ENCODE measurements around the gene SMARCAD1.

DNA sequence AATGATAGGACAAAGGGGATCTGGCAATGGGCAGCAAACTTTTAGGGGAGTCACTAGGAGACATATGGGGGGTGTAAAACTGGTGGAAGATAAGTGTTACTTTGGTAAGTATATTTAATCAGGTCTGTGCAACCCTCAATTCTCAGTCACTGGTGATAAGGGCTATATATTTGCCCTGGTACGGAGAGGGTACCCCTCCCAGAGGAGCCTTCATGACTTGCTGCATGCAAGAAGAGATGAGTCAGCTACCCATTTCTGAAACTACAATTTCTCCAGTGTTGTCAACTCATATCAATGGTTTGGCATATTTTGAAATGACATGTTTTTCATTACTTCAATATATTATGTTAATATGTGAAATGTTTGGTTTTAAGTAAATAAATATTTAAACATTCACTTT is 14.3 kb downstream of the SMARCAD1 start:
- TF ChIP-seq POLR2AphosphoS5 (IDR thresholded peaks at IDR 0.05; ENCODE audit: low read depth) (no peak), REST (IDR thresholded peaks at IDR 0.05; ENCODE audit: unreplicated experiment) (no peak), CREB1 (CRISPR knock-in tag; IDR thresholded peaks at IDR 0.05; ENCODE audit: low read depth) (no peak), JUNB (IDR thresholded peaks at IDR 0.05; ENCODE audit: unreplicated experiment) (no peak)
- TF ChIP-seq, protein P1, sequence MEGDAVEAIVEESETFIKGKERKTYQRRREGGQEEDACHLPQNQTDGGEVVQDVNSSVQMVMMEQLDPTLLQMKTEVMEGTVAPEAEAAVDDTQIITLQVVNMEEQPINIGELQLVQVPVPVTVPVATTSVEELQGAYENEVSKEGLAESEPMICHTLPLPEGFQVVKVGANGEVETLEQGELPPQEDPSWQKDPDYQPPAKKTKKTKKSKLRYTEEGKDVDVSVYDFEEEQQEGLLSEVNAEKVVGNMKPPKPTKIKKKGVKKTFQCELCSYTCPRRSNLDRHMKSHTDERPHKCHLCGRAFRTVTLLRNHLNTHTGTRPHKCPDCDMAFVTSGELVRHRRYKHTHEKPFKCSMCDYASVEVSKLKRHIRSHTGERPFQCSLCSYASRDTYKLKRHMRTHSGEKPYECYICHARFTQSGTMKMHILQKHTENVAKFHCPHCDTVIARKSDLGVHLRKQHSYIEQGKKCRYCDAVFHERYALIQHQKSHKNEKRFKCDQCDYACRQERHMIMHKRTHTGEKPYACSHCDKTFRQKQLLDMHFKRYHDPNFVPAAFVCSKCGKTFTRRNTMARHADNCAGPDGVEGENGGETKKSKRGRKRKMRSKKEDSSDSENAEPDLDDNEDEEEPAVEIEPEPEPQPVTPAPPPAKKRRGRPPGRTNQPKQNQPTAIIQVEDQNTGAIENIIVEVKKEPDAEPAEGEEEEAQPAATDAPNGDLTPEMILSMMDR (conservative IDR thresholded peaks at IDR 0.05; ENCODE audit: low read depth in 2 of 2): no peak

All from GM23338 (cell line).